GM10266 (cell line): ENCODE data around the gene CTNNA3.
"Not testable (repeated sequence)": the region's sequence is repeated elsewhere in the genome, so short reads cannot be mapped to it uniquely, and the experiment has no call there.

Experiments
- DNase-seq: peaks from one replicate; pipeline ENCODE4 v3.0.0; 2012; ENCODE audit errors: extremely low spot score
- TF ChIP-seq, protein P1 (sequence below): IDR thresholded peaks from 2 replicates; pipeline ENCODE4 v1.5.1; 2012; ENCODE audit warnings: mild to moderate bottlenecking, low read depth; ENCODE audit not compliant: control insufficient read depth, insufficient read depth; ENCODE audit errors: missing control alignments

CTNNA3 gene

GRCh38 chr10:66349076-66349475 lies 1346.9 kb downstream of the CTNNA3 start:
- TF ChIP-seq, protein P1, sequence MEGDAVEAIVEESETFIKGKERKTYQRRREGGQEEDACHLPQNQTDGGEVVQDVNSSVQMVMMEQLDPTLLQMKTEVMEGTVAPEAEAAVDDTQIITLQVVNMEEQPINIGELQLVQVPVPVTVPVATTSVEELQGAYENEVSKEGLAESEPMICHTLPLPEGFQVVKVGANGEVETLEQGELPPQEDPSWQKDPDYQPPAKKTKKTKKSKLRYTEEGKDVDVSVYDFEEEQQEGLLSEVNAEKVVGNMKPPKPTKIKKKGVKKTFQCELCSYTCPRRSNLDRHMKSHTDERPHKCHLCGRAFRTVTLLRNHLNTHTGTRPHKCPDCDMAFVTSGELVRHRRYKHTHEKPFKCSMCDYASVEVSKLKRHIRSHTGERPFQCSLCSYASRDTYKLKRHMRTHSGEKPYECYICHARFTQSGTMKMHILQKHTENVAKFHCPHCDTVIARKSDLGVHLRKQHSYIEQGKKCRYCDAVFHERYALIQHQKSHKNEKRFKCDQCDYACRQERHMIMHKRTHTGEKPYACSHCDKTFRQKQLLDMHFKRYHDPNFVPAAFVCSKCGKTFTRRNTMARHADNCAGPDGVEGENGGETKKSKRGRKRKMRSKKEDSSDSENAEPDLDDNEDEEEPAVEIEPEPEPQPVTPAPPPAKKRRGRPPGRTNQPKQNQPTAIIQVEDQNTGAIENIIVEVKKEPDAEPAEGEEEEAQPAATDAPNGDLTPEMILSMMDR = no peak
- no peak for DNase-seq

DNA sequence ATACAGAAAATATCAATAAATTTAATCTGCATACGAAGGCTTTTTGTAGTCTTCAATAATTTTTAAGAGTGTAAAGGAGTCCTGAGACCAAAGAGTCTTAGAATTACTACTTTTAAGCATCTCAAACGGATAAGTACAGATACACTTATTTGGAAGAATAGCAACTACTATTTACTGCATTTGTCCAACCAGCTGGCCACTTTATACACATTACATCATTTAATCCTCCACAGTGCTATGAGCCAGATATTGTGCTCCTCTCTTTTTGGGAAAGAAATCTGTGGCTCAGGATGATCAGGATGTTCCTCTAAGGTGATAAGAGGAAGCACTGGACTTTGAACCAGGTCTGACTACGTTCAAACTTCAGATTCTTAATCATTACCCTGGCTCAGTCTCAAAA lies 1358.8 kb downstream of the CTNNA3 start:
- TF ChIP-seq, protein P1 = no peak
- no peak for DNase-seq

- no peak for DNase-seq
- TF ChIP-seq, protein P1 = no peak
These were observed 1359.2 kb downstream of the CTNNA3 start for GRCh38 chr10:66336791-66337190.

DNA sequence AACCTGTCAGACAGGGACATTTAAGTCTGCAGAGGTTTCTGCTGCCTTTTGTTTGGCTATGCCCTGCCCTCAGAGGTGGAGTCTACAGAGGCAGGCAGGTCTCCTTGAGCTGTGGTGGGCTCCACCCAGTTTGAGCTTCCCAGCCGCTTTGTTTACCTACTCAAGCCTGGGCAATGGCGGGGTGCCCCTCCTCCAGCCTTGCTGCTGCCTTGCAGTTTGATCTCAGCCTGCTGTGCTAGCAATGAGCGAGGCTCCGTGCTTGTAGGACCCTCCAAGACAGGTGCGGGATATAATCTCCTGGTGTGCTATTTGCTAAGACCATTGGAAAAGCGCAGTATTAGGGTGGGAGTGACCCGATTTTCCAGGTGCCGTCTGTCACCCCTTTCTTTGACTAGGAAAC lies 1360.2 kb downstream of the CTNNA3 start:
- not testable (repeated sequence) for DNase-seq

DNA sequence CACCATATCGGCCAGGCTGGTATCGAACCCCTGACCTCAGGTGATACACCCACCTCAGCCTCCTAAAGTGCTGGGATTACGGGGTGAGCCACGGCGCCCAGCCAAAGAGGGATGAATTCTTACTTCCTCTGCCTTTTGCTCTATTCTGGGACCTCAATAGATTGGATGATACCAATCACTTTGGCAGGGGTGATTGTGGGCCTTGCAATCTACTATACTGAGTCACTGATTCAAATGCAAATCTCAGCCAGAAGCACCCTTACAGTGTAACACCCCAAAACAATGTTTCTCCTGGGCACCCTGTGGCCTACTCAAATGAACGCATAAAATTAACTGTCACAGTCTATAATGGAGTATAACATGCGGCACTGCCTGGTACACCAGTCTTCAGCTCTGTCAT lies 1366.8 kb downstream of the CTNNA3 start:
- TF ChIP-seq, protein P1 = no peak
- no peak for DNase-seq

- no peak for DNase-seq
- TF ChIP-seq, protein P1 = no peak
These were observed 1369.1 kb downstream of the CTNNA3 start for GRCh38 chr10:66326876-66327275.

- DNase-seq = no peak
- TF ChIP-seq, protein P1 = no peak
These were observed 1373.2 kb downstream of the CTNNA3 start for GRCh38 chr10:66322777-66323176.
